NCI-H2227 (cell line): ENCODE measurements around the gene DHRS4.
A peak's percentile ranks its signal among the peaks of the same experiment; 100 is the strongest.
"Not testable (repeated sequence)": the region's sequence is repeated elsewhere in the genome, so short reads cannot be mapped to it uniquely, and the experiment has no call there.

Experiments used
- DNase-seq: peaks from one replicate; lab custom pipeline; 2025; ENCODE audit not compliant: unreplicated experiment; lab: John Stamatoyannopoulos, UW

Gene DHRS4

GRCh38 chr14:23981951-23982813 lies 28.6 kb downstream of the DHRS4 start:
- DNase-seq, result not testable (repeated sequence)

- no peak for DNase-seq
Measured at GRCh38 chr14:23984891-23985602, 31.5 kb downstream of the DHRS4 start.

- DNase-seq, result not testable (repeated sequence)
Measured at GRCh38 chr14:23988223-23988606, 34.6 kb downstream of the DHRS4 start.

GRCh38 chr14:23988607-23989363 lies 35.2 kb downstream of the DHRS4 start, which contains the start of gene DHRS4L2:
TSS of gene DHRS4L2 (plus strand) at chr14:23988929. CDS start at chr14:23988948, 19 bp downstream.
- DNase-seq, result not testable (repeated sequence)

GRCh38 chr14:23989734-23990445 lies 36.3 kb downstream of the DHRS4 start:
- DNase-seq, result not testable (repeated sequence)

- not testable (repeated sequence) for DNase-seq
Measured at GRCh38 chr14:23990961-23991360, 37.4 kb downstream of the DHRS4 start.

GRCh38 chr14:23993042-23993441 lies 39.5 kb downstream of the DHRS4 start:
- not testable (repeated sequence) for DNase-seq

- DNase-seq, result not testable (repeated sequence)
Measured at GRCh38 chr14:23996009-23996408, 42.4 kb downstream of the DHRS4 start.

GRCh38 chr14:23996825-23997224 lies 43.3 kb downstream of the DHRS4 start:
- not testable (repeated sequence) for DNase-seq

- not testable (repeated sequence) for DNase-seq
Measured at GRCh38 chr14:23999640-24000039, 46.1 kb downstream of the DHRS4 start.

GRCh38 chr14:24001078-24001477 lies 47.5 kb downstream of the DHRS4 start:
- DNase-seq, result not testable (repeated sequence)

GRCh38 chr14:24001679-24002078 lies 48.1 kb downstream of the DHRS4 start:
- DNase-seq, result not testable (repeated sequence)

GRCh38 chr14:24006471-24006816 lies 52.9 kb downstream of the DHRS4 start:
- not testable (repeated sequence) for DNase-seq

GRCh38 chr14:24006817-24007652 lies 53.5 kb downstream of the DHRS4 start:
- not testable (repeated sequence) for DNase-seq

GRCh38 chr14:24011051-24011450 lies 57.5 kb downstream of the DHRS4 start:
- DNase-seq, result no peak

- not testable (repeated sequence) for DNase-seq
Measured at GRCh38 chr14:24012726-24013273, 59.2 kb downstream of the DHRS4 start.

GRCh38 chr14:24013654-24014514 lies 60.3 kb downstream of the DHRS4 start:
- peak; percentile 74 for DNase-seq

- DNase-seq, result not testable (repeated sequence)
Measured at GRCh38 chr14:24015745-24016144, 62.2 kb downstream of the DHRS4 start.
